Neural cell (in vitro differentiated cells): ENCODE results near the gene ZXDC. TPM values are rescaled to one million over a fixed set of nuclear protein-coding genes. Genes with fewer than 3 reads are reported as not detected.

Source experiments
- H2AFZ ChIP-seq: fragments of 200-600, 300-800 bp; sonication (generic), shearing (Covaris generic); 2 replicates; pipeline ENCODE4 v1.6.0; 2014; ENCODE audit warnings: low read depth, mild to moderate bottlenecking, antibody characterized with exemption, low read length, moderate library complexity
- H3F3A ChIP-seq: fragments of 200-600 bp; shearing (Covaris generic); 2 replicates; pipeline ENCODE4 v1.6.1; 2016; ENCODE audit warnings: mild to moderate bottlenecking, moderate library complexity, mixed read lengths, antibody characterized with exemption, low read length; ENCODE audit not compliant: insufficient read depth, poor library complexity, severe bottlenecking
- H3K27ac ChIP-seq: fragments of 200-600, 300-800 bp; sonication (generic), shearing (Covaris generic); 2 replicates; pipeline ENCODE4 v1.5.1; 2014; ENCODE audit warnings: mild to moderate bottlenecking, low read length, moderate library complexity
- H3K27me3 ChIP-seq: fragments of 300-800, 200-600 bp; sonication (generic), shearing (Covaris generic); 2 replicates; pipeline ENCODE4 v1.6.0; 2014; ENCODE audit warnings: mild to moderate bottlenecking, low read depth, low read length, moderate library complexity; ENCODE audit not compliant: insufficient read depth
- H3K36me3 ChIP-seq: fragments of 300-800, 200-600 bp; sonication (generic), shearing (Covaris generic); 2 replicates; pipeline ENCODE4 v1.5.1; 2014; ENCODE audit warnings: mild to moderate bottlenecking, antibody characterized with exemption, low read length, moderate library complexity; ENCODE audit not compliant: insufficient read depth
- H3K4me2 ChIP-seq: fragments of 300-800, 200-600 bp; sonication (generic), shearing (Covaris generic); 2 replicates; pipeline ENCODE4 v1.6.0; 2014; ENCODE audit warnings: mild to moderate bottlenecking, low read length
- H3K4me3 ChIP-seq: fragments of 300-800, 200-600 bp; sonication (generic), shearing (Covaris generic); 2 replicates; pipeline ENCODE4 v1.5.1; 2014; ENCODE audit warnings: mild to moderate bottlenecking, low read length, moderate library complexity
- H3K79me2 ChIP-seq: fragments of 200-600 bp; shearing (Covaris generic); replicated peaks from 2 replicates; pipeline ENCODE4 v1.6.0; 2014; ENCODE audit warnings: mild to moderate bottlenecking, low read length, moderate library complexity; ENCODE audit not compliant: insufficient read depth
- H3K9ac ChIP-seq: fragments of 300-800, 200-600 bp; sonication (generic), shearing (Covaris generic); 2 replicates; pipeline ENCODE4 v1.6.1; 2016; ENCODE audit warnings: mild to moderate bottlenecking, low read length, mixed read lengths
- H3K9me2 ChIP-seq: fragments of 200-600 bp; shearing (Covaris generic); 2 replicates; pipeline ENCODE4 v1.6.1; 2016; ENCODE audit warnings: mild to moderate bottlenecking, low read length, mixed read lengths; ENCODE audit not compliant: insufficient read depth
- H3K9me3 ChIP-seq: fragments of 200-600, 300-800 bp; sonication (generic), shearing (Covaris generic); 2 replicates; pipeline ENCODE4 v1.6.1; 2016; ENCODE audit warnings: mild to moderate bottlenecking, mixed run types, low read length, moderate library complexity, mixed read lengths
- H4K20me1 ChIP-seq: fragments of 200-600 bp; shearing (Covaris generic); 2 replicates; pipeline ENCODE4 v1.6.1; 2016; ENCODE audit warnings: mild to moderate bottlenecking, mixed run types; ENCODE audit not compliant: insufficient read depth
- EP300 ChIP-seq: fragments of 450-650 bp; conservative IDR thresholded peaks from 2 replicates; pipeline ENCODE4 v1.6.1; 2014; ENCODE audit warnings: antibody characterized with exemption, mild to moderate bottlenecking, moderate library complexity; ENCODE audit not compliant: poor library complexity, severe bottlenecking
- EZH2 ChIP-seq: fragments of 200-600, 300-800 bp; shearing (Covaris generic), sonication (generic); IDR thresholded peaks from 2 replicates; pipeline ENCODE4 v1.6.1; 2014; ENCODE audit warnings: antibody characterized with exemption, low read length, borderline replicate concordance, mild to moderate bottlenecking; ENCODE audit not compliant: insufficient read depth, poor library complexity, severe bottlenecking
- MXI1 ChIP-seq: fragments of 450-650 bp; conservative IDR thresholded peaks from 2 replicates; pipeline ENCODE4 v1.6.1; 2014; ENCODE audit warnings: antibody characterized with exemption, mild to moderate bottlenecking; ENCODE audit not compliant: poor library complexity, severe bottlenecking
- POLR2AphosphoS5 ChIP-seq: IDR thresholded peaks from 2 replicates; pipeline ENCODE4 v1.6.1; 2012
- RAD21 ChIP-seq: fragments of 450-650 bp; conservative IDR thresholded peaks from 2 replicates; pipeline ENCODE4 v1.6.1; 2014; ENCODE audit warnings: antibody characterized with exemption, mild to moderate bottlenecking, moderate library complexity
- SMC3 ChIP-seq: fragments of 450-650 bp; conservative IDR thresholded peaks from 2 replicates; pipeline ENCODE4 v1.6.1; 2014; ENCODE audit warnings: antibody characterized with exemption, mild to moderate bottlenecking, moderate library complexity; ENCODE audit not compliant: poor library complexity
- TAF1 ChIP-seq: IDR thresholded peaks from 2 replicates; pipeline ENCODE4 v1.6.1; 2012; ENCODE audit warnings: low read depth
- polyA plus RNA-seq: library from polyadenylated mRNA; depleted of rRNA; stranded (reverse); fragments of >200 nt; gene quantifications from 2 replicates; pipeline ENCODE4 v1.2.3, GENCODE V29; 2014
- TF ChIP-seq, protein P1 (sequence below): fragments of 450-650 bp; IDR thresholded peaks from 2 replicates; pipeline ENCODE4 v1.5.1; 2014; ENCODE audit warnings: antibody characterized with exemption, mild to moderate bottlenecking, moderate library complexity; ENCODE audit not compliant: poor library complexity, severe bottlenecking
- TF ChIP-seq, protein P2 (sequence below): IDR thresholded peaks from 2 replicates; pipeline ENCODE4 v1.6.1; 2012; ENCODE audit warnings: borderline replicate concordance

The ZXDC gene
- polyA plus RNA-seq, 1 donor from 2014 or later, result 22.2 TPM

DNA sequence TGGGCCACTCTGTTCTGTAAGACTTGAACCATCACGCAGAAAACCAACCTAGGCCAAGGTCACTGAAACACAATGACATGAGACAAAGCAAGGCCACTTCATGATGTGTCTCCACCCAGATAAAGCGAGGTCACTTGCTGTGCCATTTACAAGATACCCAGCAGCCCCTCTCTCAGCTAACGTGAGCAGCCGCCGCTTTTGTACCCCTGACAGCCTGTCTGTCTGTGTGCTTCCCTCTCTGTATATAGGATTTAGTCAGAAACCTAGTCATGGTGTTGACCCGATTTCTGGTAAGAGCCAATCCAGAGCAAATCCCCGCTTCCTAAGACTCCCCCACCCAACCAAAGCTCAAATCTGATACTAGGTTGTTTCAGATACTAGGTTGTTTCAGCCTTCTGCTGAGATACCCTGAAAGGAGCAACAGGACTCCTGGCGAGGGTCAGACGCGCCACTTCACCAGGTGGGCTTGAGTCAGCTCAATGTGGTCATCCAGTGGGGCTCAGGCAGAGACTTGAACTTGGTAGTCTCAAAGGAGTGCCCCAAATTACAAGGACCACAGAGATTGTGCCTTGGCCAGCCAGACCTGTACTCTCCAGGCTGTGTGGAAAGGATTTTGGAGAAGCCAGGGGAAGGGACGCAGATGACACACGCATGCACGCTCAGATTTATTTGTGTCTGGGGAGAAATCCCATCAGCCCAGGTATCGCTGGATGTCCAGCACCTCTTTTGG is 3.1 kb upstream of the ZXDC start:
- no peaks in the 10 kb centered on the region for H3K27me3 ChIP-seq
- H3K79me2 ChIP-seq, result peaks cover 1% of the 10 kb centered on the region
- H3K36me3 ChIP-seq, result no peaks in the 10 kb centered on the region
- no peaks in the 10 kb centered on the region for H3K9me2 ChIP-seq
- H3F3A ChIP-seq, result no peaks in the 10 kb centered on the region
- no peak overlapping the region for H3K27ac ChIP-seq
- peaks cover 6% of the 10 kb centered on the region for H4K20me1 ChIP-seq
- no peaks in the 10 kb centered on the region for H3K9me3 ChIP-seq
- H3K9ac ChIP-seq, result no peak overlapping the region
- no peak overlapping the region for H3K4me2 ChIP-seq
- no peak for TF ChIP-seq SMC3
- TF ChIP-seq MXI1, result no peak
- TF ChIP-seq, protein P1, sequence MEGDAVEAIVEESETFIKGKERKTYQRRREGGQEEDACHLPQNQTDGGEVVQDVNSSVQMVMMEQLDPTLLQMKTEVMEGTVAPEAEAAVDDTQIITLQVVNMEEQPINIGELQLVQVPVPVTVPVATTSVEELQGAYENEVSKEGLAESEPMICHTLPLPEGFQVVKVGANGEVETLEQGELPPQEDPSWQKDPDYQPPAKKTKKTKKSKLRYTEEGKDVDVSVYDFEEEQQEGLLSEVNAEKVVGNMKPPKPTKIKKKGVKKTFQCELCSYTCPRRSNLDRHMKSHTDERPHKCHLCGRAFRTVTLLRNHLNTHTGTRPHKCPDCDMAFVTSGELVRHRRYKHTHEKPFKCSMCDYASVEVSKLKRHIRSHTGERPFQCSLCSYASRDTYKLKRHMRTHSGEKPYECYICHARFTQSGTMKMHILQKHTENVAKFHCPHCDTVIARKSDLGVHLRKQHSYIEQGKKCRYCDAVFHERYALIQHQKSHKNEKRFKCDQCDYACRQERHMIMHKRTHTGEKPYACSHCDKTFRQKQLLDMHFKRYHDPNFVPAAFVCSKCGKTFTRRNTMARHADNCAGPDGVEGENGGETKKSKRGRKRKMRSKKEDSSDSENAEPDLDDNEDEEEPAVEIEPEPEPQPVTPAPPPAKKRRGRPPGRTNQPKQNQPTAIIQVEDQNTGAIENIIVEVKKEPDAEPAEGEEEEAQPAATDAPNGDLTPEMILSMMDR, result no peak
- no peak for TF ChIP-seq EZH2
- TF ChIP-seq EP300, result no peak
- TF ChIP-seq, protein P2, sequence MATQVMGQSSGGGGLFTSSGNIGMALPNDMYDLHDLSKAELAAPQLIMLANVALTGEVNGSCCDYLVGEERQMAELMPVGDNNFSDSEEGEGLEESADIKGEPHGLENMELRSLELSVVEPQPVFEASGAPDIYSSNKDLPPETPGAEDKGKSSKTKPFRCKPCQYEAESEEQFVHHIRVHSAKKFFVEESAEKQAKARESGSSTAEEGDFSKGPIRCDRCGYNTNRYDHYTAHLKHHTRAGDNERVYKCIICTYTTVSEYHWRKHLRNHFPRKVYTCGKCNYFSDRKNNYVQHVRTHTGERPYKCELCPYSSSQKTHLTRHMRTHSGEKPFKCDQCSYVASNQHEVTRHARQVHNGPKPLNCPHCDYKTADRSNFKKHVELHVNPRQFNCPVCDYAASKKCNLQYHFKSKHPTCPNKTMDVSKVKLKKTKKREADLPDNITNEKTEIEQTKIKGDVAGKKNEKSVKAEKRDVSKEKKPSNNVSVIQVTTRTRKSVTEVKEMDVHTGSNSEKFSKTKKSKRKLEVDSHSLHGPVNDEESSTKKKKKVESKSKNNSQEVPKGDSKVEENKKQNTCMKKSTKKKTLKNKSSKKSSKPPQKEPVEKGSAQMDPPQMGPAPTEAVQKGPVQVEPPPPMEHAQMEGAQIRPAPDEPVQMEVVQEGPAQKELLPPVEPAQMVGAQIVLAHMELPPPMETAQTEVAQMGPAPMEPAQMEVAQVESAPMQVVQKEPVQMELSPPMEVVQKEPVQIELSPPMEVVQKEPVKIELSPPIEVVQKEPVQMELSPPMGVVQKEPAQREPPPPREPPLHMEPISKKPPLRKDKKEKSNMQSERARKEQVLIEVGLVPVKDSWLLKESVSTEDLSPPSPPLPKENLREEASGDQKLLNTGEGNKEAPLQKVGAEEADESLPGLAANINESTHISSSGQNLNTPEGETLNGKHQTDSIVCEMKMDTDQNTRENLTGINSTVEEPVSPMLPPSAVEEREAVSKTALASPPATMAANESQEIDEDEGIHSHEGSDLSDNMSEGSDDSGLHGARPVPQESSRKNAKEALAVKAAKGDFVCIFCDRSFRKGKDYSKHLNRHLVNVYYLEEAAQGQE, result no peak
- TF ChIP-seq TAF1, result no peak
- no peak for TF ChIP-seq POLR2AphosphoS5
- TF ChIP-seq RAD21, result no peak
- H2AFZ ChIP-seq, result no peak overlapping the region
- H3K4me3 ChIP-seq, result no peak overlapping the region

DNA sequence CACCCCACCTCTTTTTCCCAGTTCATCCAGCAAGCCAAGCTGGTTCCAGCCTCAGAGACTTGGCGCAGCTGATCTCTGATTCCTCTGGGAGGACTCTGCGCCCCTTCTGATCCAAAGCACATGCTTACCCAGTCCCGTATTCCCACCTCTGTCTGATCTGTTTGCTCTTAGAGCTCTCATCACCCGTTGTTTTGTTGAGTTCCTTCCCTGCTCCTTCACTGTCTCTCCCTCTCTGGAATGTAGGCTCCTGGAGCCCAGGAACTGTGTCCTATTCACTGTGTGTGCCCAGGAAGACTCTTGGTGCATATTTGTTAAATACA is 1.3 kb upstream of the ZXDC start:
- H3K36me3 ChIP-seq, result no peaks in the 10 kb centered on the region
- H2AFZ ChIP-seq, result no peak overlapping the region
- H3K9me3 ChIP-seq, result no peaks in the 10 kb centered on the region
- H3F3A ChIP-seq, result no peaks in the 10 kb centered on the region
- H3K79me2 ChIP-seq, result peaks cover 19% of the 10 kb centered on the region
- H3K4me3 ChIP-seq, result no peak overlapping the region
- no peaks in the 10 kb centered on the region for H3K9me2 ChIP-seq
- peaks cover 17% of the 10 kb centered on the region for H4K20me1 ChIP-seq
- H3K9ac ChIP-seq, result no peak overlapping the region
- H3K27ac ChIP-seq, result no peak overlapping the region
- H3K4me2 ChIP-seq, result no peak overlapping the region
- TF ChIP-seq POLR2AphosphoS5 (no peak), EZH2 (no peak), SMC3 (no peak), TAF1 (no peak), EP300 (no peak), MXI1 (no peak), RAD21 (no peak)
- TF ChIP-seq, protein P1, result no peak
- TF ChIP-seq, protein P2, result no peak
- no peaks in the 10 kb centered on the region for H3K27me3 ChIP-seq
